ENCODE results near the gene SNTG2. TPM values are rescaled to one million over a fixed set of nuclear protein-coding genes. Genes with fewer than 3 reads are reported as not detected.
"Not testable (repeated sequence)": the region's sequence is repeated elsewhere in the genome, so short reads cannot be mapped to it uniquely, and the experiment has no call there.

Gene SNTG2
- total RNA-seq, 1 donor from 2014 or later, result 0.47 TPM

DNA sequence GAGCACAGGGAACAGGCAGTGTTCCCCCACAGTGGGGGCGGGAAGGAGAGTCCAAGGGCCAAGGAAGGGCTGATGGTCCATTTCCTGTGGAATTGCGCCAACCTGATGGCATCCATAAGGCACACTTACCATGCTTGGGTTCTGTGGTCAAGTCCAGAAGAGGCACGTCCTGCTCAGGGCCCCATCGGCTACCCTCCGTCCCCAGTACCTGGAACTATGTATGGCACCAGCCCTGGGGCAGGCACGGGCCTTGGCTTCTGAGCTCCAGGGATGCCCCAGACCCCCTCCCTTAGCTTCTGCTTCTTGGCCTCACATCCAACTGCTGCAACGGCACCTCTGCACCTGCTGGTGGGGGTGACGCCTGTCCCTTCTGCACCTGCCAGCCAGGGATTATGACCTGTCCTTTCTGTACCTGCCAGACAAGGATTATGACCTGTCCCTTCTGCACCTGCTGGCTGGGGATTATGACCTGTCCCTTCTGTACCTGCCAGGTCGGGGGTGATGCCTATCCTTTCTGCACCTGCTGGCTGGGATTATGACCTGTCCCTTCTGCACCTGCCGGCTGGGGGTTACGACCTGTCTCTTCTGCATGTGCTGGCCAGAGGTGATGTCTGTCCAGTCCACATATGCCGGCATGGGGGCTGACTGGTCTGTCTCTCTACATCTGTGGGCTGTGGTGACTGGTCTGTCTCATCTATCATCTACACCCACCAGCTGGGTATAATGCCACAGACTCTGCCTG is 45.4 kb upstream of the SNTG2 start:
- intact Hi-C loops (cut with micrococcal nuclease), result no loop called here
- Histone ChIP-seq H3K27ac (replicated peaks) (no peak overlapping the region), H3K4me1 (no peaks in the 10 kb centered on the region), H3K4me3 (no peak overlapping the region), H3K9me3 (replicated peaks) (peaks cover 9% of the 10 kb centered on the region), H3K27me3 (ENCODE audit: low read depth) (peaks cover 53% of the 10 kb centered on the region), H3K36me3 (no peaks in the 10 kb centered on the region)
- no peak for DNase-seq
- TF ChIP-seq, protein P1, sequence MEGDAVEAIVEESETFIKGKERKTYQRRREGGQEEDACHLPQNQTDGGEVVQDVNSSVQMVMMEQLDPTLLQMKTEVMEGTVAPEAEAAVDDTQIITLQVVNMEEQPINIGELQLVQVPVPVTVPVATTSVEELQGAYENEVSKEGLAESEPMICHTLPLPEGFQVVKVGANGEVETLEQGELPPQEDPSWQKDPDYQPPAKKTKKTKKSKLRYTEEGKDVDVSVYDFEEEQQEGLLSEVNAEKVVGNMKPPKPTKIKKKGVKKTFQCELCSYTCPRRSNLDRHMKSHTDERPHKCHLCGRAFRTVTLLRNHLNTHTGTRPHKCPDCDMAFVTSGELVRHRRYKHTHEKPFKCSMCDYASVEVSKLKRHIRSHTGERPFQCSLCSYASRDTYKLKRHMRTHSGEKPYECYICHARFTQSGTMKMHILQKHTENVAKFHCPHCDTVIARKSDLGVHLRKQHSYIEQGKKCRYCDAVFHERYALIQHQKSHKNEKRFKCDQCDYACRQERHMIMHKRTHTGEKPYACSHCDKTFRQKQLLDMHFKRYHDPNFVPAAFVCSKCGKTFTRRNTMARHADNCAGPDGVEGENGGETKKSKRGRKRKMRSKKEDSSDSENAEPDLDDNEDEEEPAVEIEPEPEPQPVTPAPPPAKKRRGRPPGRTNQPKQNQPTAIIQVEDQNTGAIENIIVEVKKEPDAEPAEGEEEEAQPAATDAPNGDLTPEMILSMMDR (IDR thresholded peaks at IDR 0.05; ENCODE audit: borderline replicate concordance), result no peak

DNA sequence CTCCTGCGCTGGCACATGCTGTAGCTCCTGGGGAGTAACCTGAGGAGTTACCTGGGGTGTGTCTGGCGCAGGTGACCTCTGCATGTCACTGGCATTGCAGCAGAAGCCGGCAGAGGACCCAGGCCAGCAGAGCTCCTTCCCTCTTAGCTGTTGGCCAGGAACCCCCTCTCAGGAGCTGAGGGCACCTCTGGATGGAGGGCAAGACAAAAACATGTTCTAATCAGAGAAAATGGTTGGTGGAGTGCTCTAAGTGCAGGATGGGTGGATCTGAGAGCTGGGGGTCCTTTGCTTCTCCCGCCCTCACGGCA is 44.9 kb upstream of the SNTG2 start:
- Histone ChIP-seq H3K27me3 (ENCODE audit: low read depth) (peaks cover 57% of the 10 kb centered on the region), H3K4me3 (no peak overlapping the region), H3K4me1 (no peaks in the 10 kb centered on the region), H3K36me3 (no peaks in the 10 kb centered on the region), H3K27ac (replicated peaks) (no peak overlapping the region), H3K9me3 (replicated peaks) (peaks cover 8% of the 10 kb centered on the region)
- intact Hi-C loops (cut with micrococcal nuclease), result no loop called here
- no peak for DNase-seq
- TF ChIP-seq, protein P1 (IDR thresholded peaks at IDR 0.05; ENCODE audit: borderline replicate concordance), result no peak

DNA sequence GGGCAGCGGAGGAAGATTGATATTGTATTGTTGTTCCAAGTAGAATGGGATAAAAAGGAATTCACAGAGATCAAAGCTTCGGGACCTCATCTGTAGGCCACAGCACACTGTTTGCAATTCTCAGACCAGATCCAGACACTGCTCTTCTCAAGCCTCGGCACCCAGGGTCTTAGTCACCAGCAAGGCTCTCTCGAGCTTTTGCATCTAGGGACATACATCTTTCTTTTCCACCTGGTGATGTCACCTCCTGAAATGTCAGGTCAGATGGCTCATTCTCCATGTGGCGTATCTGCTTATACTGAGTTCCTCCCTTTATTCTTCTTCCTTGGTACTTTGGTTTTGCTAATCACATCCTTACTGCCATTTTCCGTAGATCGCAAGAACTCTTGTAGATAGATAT is 42.9 kb upstream of the SNTG2 start:
- H3K27me3 ChIP-seq (ENCODE audit: low read depth), result peaks cover 53% of the 10 kb centered on the region
- H3K36me3 ChIP-seq, result no peaks in the 10 kb centered on the region
- no peaks in the 10 kb centered on the region for H3K4me1 ChIP-seq
- no peak overlapping the region for H3K4me3 ChIP-seq
- H3K9me3 ChIP-seq (replicated peaks), result peaks cover 1% of the 10 kb centered on the region
- TF ChIP-seq, protein P1 (IDR thresholded peaks at IDR 0.05; ENCODE audit: borderline replicate concordance), result no peak
- no peak overlapping the region for H3K27ac ChIP-seq (replicated peaks)
- DNase-seq, result no peak
- intact Hi-C loops (cut with micrococcal nuclease), result no loop called here

- intact Hi-C loops (cut with micrococcal nuclease), result no loop called here
- Histone ChIP-seq H3K4me1 (no peaks in the 10 kb centered on the region), H3K27ac (replicated peaks) (no peak overlapping the region), H3K27me3 (ENCODE audit: low read depth) (peaks cover 45% of the 10 kb centered on the region), H3K4me3 (no peak overlapping the region), H3K9me3 (replicated peaks) (no peaks in the 10 kb centered on the region), H3K36me3 (no peaks in the 10 kb centered on the region)
- TF ChIP-seq, protein P1 (IDR thresholded peaks at IDR 0.05; ENCODE audit: borderline replicate concordance), result no peak
- no peak for DNase-seq
Measured at GRCh38 chr2:908568-908967, 42.1 kb upstream of the SNTG2 start.

DNA sequence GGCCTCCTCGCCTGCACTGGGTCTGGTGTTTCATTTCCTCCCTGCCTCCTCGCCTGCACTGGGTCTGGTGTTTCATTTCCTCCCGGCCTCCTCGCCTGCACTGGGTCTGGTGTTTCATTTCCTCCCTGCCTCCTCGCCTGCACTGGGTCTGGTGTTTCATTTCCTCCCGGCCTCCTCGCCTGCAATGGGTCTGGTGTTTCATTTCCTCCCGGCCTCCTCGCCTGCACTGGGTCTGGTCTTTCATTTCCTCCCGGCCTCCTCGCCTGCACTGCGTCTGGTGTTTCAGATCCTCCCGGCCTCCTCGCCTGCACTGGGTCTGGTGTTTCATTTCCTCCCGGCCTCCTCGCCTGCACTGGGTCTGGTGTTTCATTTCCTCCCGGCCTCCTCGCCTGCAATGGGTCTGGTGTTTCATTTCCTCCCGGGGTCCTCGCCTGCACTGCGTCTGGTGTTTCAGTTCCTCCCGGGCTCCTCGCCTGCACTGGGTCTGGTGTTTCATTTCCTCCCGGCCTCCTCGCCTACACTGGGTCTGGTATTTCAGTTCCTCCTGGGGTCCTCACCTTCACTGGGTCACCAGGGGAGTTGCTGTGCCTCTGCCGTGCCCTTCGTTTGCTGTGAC is 40.8 kb upstream of the SNTG2 start:
- not testable (repeated sequence) for H3K36me3 ChIP-seq; H3K27ac ChIP-seq (replicated peaks)

DNA sequence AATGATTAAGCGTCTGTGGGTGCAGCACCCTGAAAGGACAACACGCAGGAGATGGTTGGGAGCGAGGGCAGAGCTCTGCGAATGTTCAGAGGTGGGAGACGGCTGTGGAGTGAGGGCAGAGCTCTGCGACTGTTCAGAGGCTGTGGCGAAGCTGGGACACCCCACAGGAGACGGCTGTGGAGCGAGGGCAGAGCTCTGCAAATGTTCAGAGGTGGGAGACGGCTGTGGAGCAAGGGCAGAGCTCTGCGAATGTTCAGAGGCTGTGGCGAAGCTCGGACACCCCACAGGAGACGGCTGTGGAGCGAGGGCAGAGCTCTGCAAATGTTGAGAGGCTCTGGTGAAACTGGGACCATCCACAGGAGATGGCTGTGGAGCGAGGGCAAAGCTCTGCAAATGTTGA is 40.0 kb upstream of the SNTG2 start:
- H3K27me3 ChIP-seq (ENCODE audit: low read depth), result peaks cover 40% of the 10 kb centered on the region
- no peaks in the 10 kb centered on the region for H3K4me1 ChIP-seq
- no peaks in the 10 kb centered on the region for H3K36me3 ChIP-seq
- intact Hi-C loops (cut with micrococcal nuclease), result no loop called here
- no peak overlapping the region for H3K4me3 ChIP-seq
- no peak for DNase-seq
- no peak overlapping the region for H3K27ac ChIP-seq (replicated peaks)
- no peaks in the 10 kb centered on the region for H3K9me3 ChIP-seq (replicated peaks)
- TF ChIP-seq, protein P1 (IDR thresholded peaks at IDR 0.05; ENCODE audit: borderline replicate concordance), result no peak

More for the DNA sequence above, 40.8 kb upstream of the SNTG2 start:
- peaks cover 41% of the 10 kb centered on the region for H3K27me3 ChIP-seq (ENCODE audit: low read depth)
- intact Hi-C loops (cut with micrococcal nuclease); H3K4me3 ChIP-seq; DNase-seq; H3K9me3 ChIP-seq (replicated peaks); H3K4me1 ChIP-seq: not testable (repeated sequence)

All from left ventricle myocardium inferior (tissue), 1 donor.